Brain microvascular endothelial cell (primary cell): ENCODE measurements around the gene RPSA.
"Not testable (repeated sequence)": the region's sequence is repeated elsewhere in the genome, so short reads cannot be mapped to it uniquely, and the experiment has no call there.

Source experiments
- DNase-seq: peaks from one replicate; pipeline ENCODE4 v3.0.0-alpha.2; 2020
- H3K27ac ChIP-seq: fragments of 250-450 bp; sonication (Bioruptor Pico); 2 replicates; pipeline ENCODE4 v1.5.1; 2020; ENCODE audit warnings: mild to moderate bottlenecking, moderate library complexity
- H3K27me3 ChIP-seq: fragments of 250-450 bp; sonication (Bioruptor Pico); replicated peaks from 2 replicates; pipeline ENCODE4 v1.5.1; 2020; ENCODE audit warnings: mild to moderate bottlenecking
- H3K36me3 ChIP-seq: fragments of 250-450 bp; sonication (Bioruptor Pico); replicated peaks from 2 replicates; pipeline ENCODE4 v1.5.1; 2020; ENCODE audit warnings: mild to moderate bottlenecking
- H3K4me3 ChIP-seq: 2 replicates; pipeline ENCODE4 v1.5.1; 2011; ENCODE audit warnings: low read depth, mild to moderate bottlenecking, control low read depth, low read length, moderate library complexity
- CTCF ChIP-seq: IDR thresholded peaks from 2 replicates; pipeline ENCODE4 v1.5.1; 2011; ENCODE audit warnings: low read depth, mild to moderate bottlenecking, moderate library complexity, low read length, control low read depth, inconsistent platforms; ENCODE audit errors: missing control alignments
- in situ Hi-C: cut with HindIII; loops from 2 replicates; pipeline ENCODE4 v1.10.0; 2017; ENCODE audit warnings: low sequenced_read_pairs, low pct_ligation_motif_present

Gene RPSA

DNA sequence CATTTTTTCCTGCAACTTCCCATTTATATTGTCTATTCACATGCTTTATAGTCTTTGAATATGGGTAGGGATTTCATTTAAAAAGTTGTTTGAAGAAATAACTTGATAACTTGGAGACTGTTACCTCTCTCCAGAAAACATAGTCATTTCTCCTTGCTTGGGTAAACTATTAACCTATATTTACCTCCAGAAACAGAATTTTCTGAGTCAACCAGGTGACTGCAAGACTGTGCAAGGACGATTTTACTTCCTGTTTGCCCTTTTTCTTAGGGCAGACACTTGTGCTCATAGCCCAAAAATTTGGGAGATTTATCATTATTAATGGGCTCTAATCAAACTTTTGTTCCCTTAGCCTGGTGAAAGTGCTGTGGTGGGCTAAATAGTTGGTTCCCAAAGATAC lies 46.6 kb downstream of the RPSA start:
- Histone ChIP-seq H3K4me3 (no peak overlapping the region), H3K27ac (no peak overlapping the region), H3K27me3 (no peaks in the 10 kb centered on the region), H3K36me3 (no peaks in the 10 kb centered on the region)
- DNase-seq = no peak
- TF ChIP-seq CTCF = no peak
- in situ Hi-C loops = no loop called here

DNA sequence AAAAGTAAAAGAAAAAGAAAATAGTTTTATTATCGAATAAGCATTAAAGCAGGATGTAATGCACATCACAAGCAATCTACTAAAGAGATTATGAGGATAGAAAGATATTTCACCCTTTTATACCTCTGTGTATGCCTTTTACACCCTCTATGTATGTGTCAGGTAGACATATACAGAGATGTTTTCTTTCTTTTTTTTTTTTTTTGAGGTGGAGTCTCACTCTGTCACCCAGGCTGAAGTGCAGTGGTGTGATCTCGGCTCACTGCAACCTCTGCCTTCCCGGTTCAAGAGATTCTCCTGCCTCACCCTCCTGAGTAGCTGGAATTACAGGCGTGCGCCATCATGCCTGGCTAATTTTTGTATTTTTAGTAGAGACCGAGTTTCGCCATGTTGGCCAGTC lies 47.4 kb downstream of the RPSA start:
- in situ Hi-C loops, H3K27ac ChIP-seq, H3K4me3 ChIP-seq, H3K36me3 ChIP-seq, DNase-seq, H3K27me3 ChIP-seq: not testable (repeated sequence)

GRCh38 chr3:39454591-39455217 lies 48.2 kb downstream of the RPSA start:
- TF ChIP-seq CTCF = no peak
- in situ Hi-C loops = no loop called here
- Histone ChIP-seq H3K27me3 (no peaks in the 10 kb centered on the region), H3K4me3 (no peak overlapping the region), H3K36me3 (no peaks in the 10 kb centered on the region), H3K27ac (no peak overlapping the region)
- no peak for DNase-seq

DNA sequence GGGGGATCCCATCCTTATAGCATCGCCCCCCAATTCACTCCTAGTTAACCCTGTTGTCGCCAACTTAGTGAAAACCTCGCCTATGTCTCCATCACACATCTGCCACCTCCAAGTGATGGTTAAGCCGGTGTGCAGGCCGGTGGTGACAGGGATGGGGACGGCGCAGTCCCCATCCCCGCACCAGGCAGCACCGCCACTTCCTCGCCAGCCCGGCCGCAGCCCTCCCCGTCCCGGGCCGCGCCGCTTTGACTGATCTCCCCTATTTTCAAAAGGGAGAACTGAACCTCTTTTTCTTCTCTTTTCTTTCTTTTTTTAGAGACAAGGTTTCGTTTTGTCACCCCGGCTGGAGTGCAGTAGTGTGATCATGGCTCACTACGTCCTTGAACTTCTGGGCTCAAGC lies 49.6 kb downstream of the RPSA start:
- Histone ChIP-seq H3K27me3 (no peaks in the 10 kb centered on the region), H3K4me3 (no peak overlapping the region), H3K27ac (no peak overlapping the region), H3K36me3 (no peaks in the 10 kb centered on the region)
- in situ Hi-C loops = no loop called here
- DNase-seq = no peak
- no peak for TF ChIP-seq CTCF

- Histone ChIP-seq H3K27ac (no peak overlapping the region), H3K27me3 (no peaks in the 10 kb centered on the region), H3K4me3 (no peak overlapping the region), H3K36me3 (no peaks in the 10 kb centered on the region)
- in situ Hi-C loops = no loop called here
- TF ChIP-seq CTCF = no peak
- no peak for DNase-seq
These were observed 50.8 kb downstream of the RPSA start for GRCh38 chr3:39457361-39457760.

- H3K27ac ChIP-seq, H3K36me3 ChIP-seq, DNase-seq, in situ Hi-C loops, H3K27me3 ChIP-seq, H3K4me3 ChIP-seq: not testable (repeated sequence)
These were observed 52.1 kb downstream of the RPSA start for GRCh38 chr3:39458579-39458978.

DNA sequence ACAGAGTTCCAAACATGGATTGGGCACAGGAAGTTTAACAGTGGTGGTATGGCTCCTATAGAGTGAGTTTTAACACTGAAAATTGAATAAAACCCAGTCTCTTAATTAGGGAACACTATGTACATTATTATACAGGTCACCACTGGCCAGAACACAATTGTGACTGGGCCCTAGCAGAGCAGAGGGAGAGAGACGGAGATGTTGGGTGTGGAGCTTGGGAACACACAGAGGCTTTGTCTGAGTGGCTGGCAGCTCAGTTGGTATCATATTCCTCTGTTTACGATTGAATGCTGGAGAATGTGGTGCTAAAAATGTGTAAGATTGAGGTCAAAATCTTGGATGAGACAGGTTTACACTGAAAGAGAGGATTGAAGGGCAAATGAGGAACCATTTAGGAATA lies 54.2 kb downstream of the RPSA start:
- DNase-seq = no peak
- H3K4me3 ChIP-seq = no peak overlapping the region
- no peak overlapping the region for H3K27ac ChIP-seq
- H3K36me3 ChIP-seq = no peaks in the 10 kb centered on the region
- no peak for TF ChIP-seq CTCF
- in situ Hi-C loops = no loop called here
- no peaks in the 10 kb centered on the region for H3K27me3 ChIP-seq
